ENCODE results near the gene CNNM2.

DNA sequence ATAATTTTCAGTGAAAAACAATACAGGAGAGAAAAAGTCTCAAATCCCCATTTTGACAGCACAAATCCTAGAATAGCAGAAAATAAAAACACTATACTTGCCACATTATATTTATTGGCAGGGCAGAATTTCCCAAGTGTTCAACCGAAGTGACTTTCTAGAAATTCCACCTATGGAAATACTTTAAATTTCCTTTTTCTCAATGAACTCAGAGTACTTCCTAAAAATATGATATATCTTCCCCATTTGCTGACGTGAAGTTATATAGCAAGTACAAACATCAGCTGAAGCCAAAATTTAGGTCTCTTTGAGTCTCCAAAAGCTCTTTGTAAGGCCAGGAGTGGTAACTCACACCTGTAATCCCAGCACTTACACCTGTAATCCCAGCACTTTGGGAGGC lies 191.7 kb downstream of the CNNM2 start:
- no peak for TF ChIP-seq POLR2A (IDR thresholded peaks at IDR 0.05)
- TF ChIP-seq, protein P1, sequence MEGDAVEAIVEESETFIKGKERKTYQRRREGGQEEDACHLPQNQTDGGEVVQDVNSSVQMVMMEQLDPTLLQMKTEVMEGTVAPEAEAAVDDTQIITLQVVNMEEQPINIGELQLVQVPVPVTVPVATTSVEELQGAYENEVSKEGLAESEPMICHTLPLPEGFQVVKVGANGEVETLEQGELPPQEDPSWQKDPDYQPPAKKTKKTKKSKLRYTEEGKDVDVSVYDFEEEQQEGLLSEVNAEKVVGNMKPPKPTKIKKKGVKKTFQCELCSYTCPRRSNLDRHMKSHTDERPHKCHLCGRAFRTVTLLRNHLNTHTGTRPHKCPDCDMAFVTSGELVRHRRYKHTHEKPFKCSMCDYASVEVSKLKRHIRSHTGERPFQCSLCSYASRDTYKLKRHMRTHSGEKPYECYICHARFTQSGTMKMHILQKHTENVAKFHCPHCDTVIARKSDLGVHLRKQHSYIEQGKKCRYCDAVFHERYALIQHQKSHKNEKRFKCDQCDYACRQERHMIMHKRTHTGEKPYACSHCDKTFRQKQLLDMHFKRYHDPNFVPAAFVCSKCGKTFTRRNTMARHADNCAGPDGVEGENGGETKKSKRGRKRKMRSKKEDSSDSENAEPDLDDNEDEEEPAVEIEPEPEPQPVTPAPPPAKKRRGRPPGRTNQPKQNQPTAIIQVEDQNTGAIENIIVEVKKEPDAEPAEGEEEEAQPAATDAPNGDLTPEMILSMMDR (IDR thresholded peaks at IDR 0.05), result no peak
